ENCODE measurements around the gene ZSCAN12. TPM values are rescaled to one million over a fixed set of nuclear protein-coding genes. Genes with fewer than 3 reads are reported as not detected.

The ZSCAN12 gene
- total RNA-seq, 1 experiment from 2014 or later: 1.6 TPM

DNA sequence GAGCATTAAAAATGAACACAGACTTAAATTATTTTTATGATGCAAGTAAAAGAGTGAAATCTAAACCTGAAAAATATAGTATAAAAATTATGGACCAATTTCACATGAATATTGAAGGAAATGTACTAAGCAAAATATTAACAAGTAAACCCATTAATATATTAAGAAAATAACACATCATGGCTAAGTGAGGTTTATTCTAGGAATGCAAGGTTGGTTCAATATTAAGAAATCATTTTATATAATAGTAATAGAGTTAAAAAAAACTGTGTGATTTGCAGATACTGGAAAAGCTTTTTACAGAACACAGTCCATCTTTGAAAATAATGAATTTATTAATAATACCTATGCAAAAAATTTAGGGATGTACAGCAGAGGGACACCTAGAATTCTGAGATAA lies 20.9 kb downstream of the ZSCAN12 start:
- DNase-seq: no peak
- H3K4me1 Mint-ChIP-seq (ENCODE audit: low read depth, unreplicated experiment): peaks cover 18% of the 10 kb centered on the region
- H3K36me3 ChIP-seq (ENCODE audit: control insufficient read depth, insufficient read depth, low read length): no peaks in the 10 kb centered on the region
- TF ChIP-seq, protein P1, sequence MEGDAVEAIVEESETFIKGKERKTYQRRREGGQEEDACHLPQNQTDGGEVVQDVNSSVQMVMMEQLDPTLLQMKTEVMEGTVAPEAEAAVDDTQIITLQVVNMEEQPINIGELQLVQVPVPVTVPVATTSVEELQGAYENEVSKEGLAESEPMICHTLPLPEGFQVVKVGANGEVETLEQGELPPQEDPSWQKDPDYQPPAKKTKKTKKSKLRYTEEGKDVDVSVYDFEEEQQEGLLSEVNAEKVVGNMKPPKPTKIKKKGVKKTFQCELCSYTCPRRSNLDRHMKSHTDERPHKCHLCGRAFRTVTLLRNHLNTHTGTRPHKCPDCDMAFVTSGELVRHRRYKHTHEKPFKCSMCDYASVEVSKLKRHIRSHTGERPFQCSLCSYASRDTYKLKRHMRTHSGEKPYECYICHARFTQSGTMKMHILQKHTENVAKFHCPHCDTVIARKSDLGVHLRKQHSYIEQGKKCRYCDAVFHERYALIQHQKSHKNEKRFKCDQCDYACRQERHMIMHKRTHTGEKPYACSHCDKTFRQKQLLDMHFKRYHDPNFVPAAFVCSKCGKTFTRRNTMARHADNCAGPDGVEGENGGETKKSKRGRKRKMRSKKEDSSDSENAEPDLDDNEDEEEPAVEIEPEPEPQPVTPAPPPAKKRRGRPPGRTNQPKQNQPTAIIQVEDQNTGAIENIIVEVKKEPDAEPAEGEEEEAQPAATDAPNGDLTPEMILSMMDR (IDR thresholded peaks at IDR 0.05; ENCODE audit: insufficient read depth in 1 of 2, low read depth in 1 of 2, low read length in 1 of 2, severe bottlenecking in 1 of 2, unreplicated experiment in 1 of 2): no peak
- H3K27me3 ChIP-seq (replicated peaks; ENCODE audit: control insufficient read depth, insufficient read depth, low read length): no peaks in the 10 kb centered on the region
- H3K36me3 Mint-ChIP-seq (ENCODE audit: insufficient read depth, unreplicated experiment): peaks cover 8% of the 10 kb centered on the region
- peaks cover 4% of the 10 kb centered on the region for H3K27me3 Mint-ChIP-seq (ENCODE audit: insufficient read depth, unreplicated experiment)
- H3K4me1 ChIP-seq: 0 out of 2 replicates have a peak, but pooled peaks cover 8% of the 10 kb centered on the region
- POLR2A ChIA-PET: no interaction called here
- CTCF ChIA-PET: no interaction called here
- no peak overlapping the region for H3K4me3 Mint-ChIP-seq (ENCODE audit: unreplicated experiment)
- BruUV-seq (replicated peaks): no TSS peak
- H3K4me3 ChIP-seq (ENCODE audit: low read depth, low read length): no peak overlapping the region
- H3K27ac Mint-ChIP-seq (ENCODE audit: unreplicated experiment): no peak overlapping the region
- peaks cover 12% of the 10 kb centered on the region; the same call in 1 of the 2 replicates for H3K9me3 ChIP-seq
- H3K9me3 Mint-ChIP-seq (ENCODE audit: unreplicated experiment): no peaks in the 10 kb centered on the region
- intact Hi-C loops (cut with micrococcal nuclease; ENCODE audit: unreplicated experiment): no loop called here

DNA sequence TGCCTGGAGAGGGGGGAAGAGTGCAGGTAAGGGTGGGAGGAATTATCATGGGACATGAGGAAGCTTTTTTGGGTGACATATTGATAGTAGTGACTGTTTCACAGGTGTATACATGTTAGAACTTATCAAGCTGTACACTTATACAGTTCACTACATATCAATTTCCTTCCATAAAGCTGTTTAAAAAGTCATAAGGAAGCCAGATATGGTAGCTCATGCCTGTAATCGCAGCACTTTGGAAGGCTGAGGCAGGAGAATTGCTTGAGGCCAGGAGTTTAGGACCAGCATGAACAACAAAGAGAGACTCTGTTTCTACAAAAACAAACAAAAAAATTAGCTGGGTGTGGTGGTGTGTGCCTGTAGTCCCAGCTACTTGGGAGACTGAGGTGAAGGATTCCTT lies 21.7 kb downstream of the ZSCAN12 start:
- H3K36me3 Mint-ChIP-seq (ENCODE audit: insufficient read depth, unreplicated experiment): peaks cover under 1% of the 10 kb centered on the region
- H3K36me3 ChIP-seq (ENCODE audit: control insufficient read depth, insufficient read depth, low read length): no peaks in the 10 kb centered on the region
- no peak overlapping the region for H3K4me3 Mint-ChIP-seq (ENCODE audit: unreplicated experiment)
- intact Hi-C loops (cut with micrococcal nuclease; ENCODE audit: unreplicated experiment): no loop called here
- 0 out of 2 replicates have a peak, but pooled peaks cover 8% of the 10 kb centered on the region for H3K4me1 ChIP-seq
- BruUV-seq (replicated peaks): no TSS peak
- ChIA-PET CTCF (no interaction called here), POLR2A (no interaction called here)
- peaks cover 4% of the 10 kb centered on the region for H3K27me3 Mint-ChIP-seq (ENCODE audit: insufficient read depth, unreplicated experiment)
- H3K9me3 Mint-ChIP-seq (ENCODE audit: unreplicated experiment): no peaks in the 10 kb centered on the region
- DNase-seq: no peak
- peaks cover 12% of the 10 kb centered on the region; the same call in 1 of the 2 replicates for H3K9me3 ChIP-seq
- peaks cover 17% of the 10 kb centered on the region for H3K4me1 Mint-ChIP-seq (ENCODE audit: low read depth, unreplicated experiment)
- TF ChIP-seq, protein P1 (IDR thresholded peaks at IDR 0.05; ENCODE audit: insufficient read depth in 1 of 2, low read depth in 1 of 2, low read length in 1 of 2, severe bottlenecking in 1 of 2, unreplicated experiment in 1 of 2): no peak
- no peaks in the 10 kb centered on the region for H3K27me3 ChIP-seq (replicated peaks; ENCODE audit: control insufficient read depth, insufficient read depth, low read length)
- H3K4me3 ChIP-seq (ENCODE audit: low read depth, low read length): no peak overlapping the region
- no peak overlapping the region for H3K27ac Mint-ChIP-seq (ENCODE audit: unreplicated experiment)

DNA sequence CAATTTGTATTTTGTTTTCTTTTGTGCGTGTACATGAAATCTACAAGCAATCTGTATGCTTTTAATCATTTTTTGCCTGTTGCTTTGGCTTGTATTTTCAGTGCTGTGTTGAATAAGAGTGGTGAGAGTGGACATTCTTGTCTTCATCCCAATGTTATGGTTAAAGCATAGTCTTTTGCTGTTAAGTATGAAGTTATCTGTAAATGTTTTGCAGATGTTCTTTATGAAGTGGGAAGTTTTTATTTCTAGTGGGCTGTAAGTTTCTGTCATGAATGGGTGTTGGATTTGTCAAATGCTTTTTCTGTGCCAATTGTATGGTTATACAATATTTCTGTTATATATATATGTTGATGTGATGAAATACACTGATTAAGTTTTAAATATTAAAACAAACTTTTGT lies 25.6 kb downstream of the ZSCAN12 start:
- Histone ChIP-seq H3K27me3 (replicated peaks; ENCODE audit: control insufficient read depth, insufficient read depth, low read length) (no peaks in the 10 kb centered on the region), H3K4me1 (no peaks in the 10 kb centered on the region), H3K4me3 (ENCODE audit: low read depth, low read length) (no peak overlapping the region), H3K9me3 (peaks cover 10% of the 10 kb centered on the region; the same call in 1 of the 2 replicates), H3K36me3 (ENCODE audit: control insufficient read depth, insufficient read depth, low read length) (no peaks in the 10 kb centered on the region)
- Mint-ChIP-seq H3K9me3 (ENCODE audit: unreplicated experiment) (no peaks in the 10 kb centered on the region), H3K36me3 (ENCODE audit: insufficient read depth, unreplicated experiment) (no peaks in the 10 kb centered on the region), H3K27ac (ENCODE audit: unreplicated experiment) (no peak overlapping the region), H3K4me3 (ENCODE audit: unreplicated experiment) (no peak overlapping the region), H3K4me1 (ENCODE audit: low read depth, unreplicated experiment) (no peaks in the 10 kb centered on the region), H3K27me3 (ENCODE audit: insufficient read depth, unreplicated experiment) (peaks cover 4% of the 10 kb centered on the region)
- POLR2A ChIA-PET: no interaction called here
- CTCF ChIA-PET: no interaction called here
- TF ChIP-seq, protein P1 (IDR thresholded peaks at IDR 0.05; ENCODE audit: insufficient read depth in 1 of 2, low read depth in 1 of 2, low read length in 1 of 2, severe bottlenecking in 1 of 2, unreplicated experiment in 1 of 2): no peak
- no TSS peak for BruUV-seq (replicated peaks)
- intact Hi-C loops (cut with micrococcal nuclease; ENCODE audit: unreplicated experiment): no loop called here
- no peak for DNase-seq

Data from Caco-2 (cell line).